ENCODE results near the gene NKD1.

NKD1 gene

DNA sequence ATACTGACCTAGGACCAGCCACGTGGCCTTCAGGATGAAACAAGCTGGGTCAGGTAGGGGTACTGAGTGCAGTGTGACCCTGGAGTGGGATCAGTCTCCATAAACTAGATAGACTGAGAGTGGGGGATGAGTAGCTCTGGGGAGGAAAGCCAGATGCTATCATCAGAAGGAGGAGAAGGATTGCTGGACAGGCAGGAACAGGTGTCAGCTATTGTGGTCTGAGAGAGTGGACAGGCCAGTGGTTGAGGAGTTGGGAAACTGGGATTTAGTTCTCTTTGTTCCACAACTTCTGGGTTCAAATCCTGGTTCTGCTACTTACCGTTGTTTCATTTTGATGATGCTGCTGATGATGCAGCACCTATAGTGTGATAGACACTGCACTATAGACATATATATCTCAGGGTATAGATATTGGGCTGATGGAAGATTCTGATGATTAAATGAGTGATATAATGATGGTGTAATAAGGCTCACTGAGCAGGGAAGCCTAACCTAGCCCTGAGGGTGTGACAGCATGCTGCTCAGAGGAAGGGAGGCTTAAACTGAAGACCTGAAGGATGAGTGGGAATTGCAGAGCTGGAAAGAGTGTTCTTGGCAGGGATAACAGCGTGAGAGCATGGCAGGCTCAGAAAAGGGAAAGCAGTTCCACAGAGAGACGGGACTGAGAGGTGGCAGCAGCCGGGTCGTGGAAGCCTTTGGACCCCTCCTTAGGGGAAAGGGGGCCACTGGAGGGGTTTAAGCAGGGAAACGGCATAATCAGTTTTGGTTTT lies 66.9 kb downstream of the NKD1 start:
- H3K4me3 ChIP-seq (ENCODE audit: low read length), result no peak overlapping the region
- no peak for TF ChIP-seq ZNF274 (IDR thresholded peaks at IDR 0.05; ENCODE audit: low read depth, low read length)

DNA sequence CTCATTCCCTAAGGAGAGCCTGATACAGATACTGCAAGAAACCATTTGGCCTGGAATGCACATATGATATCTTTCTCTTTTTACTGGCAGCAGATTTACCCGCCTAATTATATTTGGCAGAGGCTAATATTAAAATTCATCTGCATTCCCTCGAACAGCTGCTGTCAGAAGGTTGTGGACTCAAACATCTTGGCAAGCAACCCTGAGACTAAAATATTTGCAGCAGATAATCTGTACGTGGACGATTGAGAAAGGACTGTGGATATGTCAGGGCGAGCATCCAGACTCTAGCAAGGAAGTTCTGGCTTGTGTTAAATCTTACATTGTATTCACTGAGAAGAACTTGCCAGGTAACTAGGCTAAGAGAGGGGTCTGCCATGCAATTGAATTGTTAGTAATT lies 67.7 kb downstream of the NKD1 start:
- no peak overlapping the region for H3K4me3 ChIP-seq (ENCODE audit: low read length)
- no peak for TF ChIP-seq ZNF274 (IDR thresholded peaks at IDR 0.05; ENCODE audit: low read depth, low read length)

DNA sequence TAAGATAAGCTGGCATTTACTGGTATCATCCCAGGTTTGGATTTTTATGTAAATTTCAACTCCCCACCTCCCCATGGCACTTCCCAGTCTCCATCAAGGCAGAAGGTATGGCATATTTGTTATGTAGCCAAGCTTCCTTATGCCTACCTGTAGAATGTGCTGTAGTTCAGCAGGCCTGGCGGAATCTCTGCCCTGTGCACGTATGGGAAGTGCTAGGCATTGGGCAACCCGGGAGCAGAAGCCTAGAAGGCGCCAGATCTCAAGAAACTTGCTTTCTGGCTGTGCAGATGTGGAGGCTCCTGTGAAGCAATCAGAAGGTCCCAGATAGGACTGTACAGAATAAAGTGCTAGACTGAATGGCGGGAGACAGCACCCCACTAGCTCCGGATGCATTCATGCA lies 68.2 kb downstream of the NKD1 start:
- no peak for TF ChIP-seq ZNF274 (IDR thresholded peaks at IDR 0.05; ENCODE audit: low read depth, low read length)

DNA sequence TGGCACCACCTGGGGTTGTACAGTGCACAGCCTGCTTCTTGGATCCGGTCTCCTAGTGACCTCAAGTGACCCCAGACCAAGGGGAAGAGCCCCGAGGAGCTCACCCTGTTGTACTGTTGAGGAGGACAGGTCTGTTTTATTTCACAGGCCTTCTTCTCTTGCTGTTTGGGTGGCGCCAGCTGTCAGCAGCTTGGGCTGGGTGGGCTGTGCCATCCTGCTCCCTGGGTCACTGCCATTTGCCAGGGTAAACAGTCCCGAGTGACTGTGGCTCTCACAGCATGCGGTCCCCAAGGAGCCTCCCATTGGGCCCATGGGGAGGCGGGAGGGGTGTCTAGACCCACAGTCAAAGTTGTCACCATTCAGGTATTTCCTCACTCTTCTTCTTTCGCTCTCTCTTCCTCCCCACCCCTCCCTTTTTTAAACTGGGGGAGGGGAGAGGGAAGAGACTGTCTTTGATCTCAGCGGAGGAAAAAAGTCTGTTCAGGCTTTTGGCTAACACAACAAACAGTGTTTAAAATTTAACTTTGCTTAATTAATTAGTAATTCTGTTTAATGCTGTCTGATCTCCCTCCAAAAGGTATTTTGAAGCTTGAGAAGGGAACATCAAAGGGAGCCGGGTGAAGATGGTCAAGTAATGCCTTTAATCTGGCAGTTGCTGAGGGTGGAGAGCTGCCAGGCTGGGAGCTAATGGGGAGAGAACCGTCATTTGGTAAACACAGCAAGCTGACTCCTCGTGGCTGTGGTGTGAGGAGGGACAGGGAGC lies 68.9 kb downstream of the NKD1 start:
- no peak for TF ChIP-seq ZNF274 (IDR thresholded peaks at IDR 0.05; ENCODE audit: low read depth, low read length)

More for the DNA sequence above, 68.2 kb downstream of the NKD1 start:
- H3K4me3 ChIP-seq (ENCODE audit: low read length), result no peak overlapping the region

DNA sequence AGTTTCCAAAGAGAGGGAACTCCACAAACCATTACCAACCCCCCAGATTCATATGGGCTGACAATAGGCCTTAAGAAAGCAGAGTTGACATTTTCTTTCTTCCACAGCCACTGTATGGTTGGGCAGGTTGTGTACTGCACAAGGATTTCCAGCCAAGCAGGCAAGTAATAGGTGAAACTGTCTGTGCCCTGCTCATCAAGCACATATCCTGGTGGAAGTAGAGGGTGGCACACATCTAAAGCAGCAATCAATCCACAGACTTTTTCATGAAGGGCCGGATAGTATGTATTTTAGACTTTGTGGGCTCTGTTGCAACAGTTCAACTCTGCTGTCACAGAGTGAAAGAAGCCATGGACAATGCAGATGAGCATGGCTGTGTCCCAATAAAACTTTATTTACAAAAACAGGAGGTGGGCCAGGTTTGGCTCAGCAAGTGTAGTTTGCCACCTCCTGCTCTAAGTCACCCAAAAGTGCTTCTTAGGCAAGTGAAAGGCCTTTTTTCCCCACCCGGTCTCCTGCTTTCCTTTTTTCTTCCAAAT lies 69.5 kb downstream of the NKD1 start:
- no peak for TF ChIP-seq ZNF274 (IDR thresholded peaks at IDR 0.05; ENCODE audit: low read depth, low read length)
- no peak overlapping the region for H3K4me3 ChIP-seq (ENCODE audit: low read length)

More for the DNA sequence above, 68.9 kb downstream of the NKD1 start:
- H3K4me3 ChIP-seq (ENCODE audit: low read length), result no peak overlapping the region

DNA sequence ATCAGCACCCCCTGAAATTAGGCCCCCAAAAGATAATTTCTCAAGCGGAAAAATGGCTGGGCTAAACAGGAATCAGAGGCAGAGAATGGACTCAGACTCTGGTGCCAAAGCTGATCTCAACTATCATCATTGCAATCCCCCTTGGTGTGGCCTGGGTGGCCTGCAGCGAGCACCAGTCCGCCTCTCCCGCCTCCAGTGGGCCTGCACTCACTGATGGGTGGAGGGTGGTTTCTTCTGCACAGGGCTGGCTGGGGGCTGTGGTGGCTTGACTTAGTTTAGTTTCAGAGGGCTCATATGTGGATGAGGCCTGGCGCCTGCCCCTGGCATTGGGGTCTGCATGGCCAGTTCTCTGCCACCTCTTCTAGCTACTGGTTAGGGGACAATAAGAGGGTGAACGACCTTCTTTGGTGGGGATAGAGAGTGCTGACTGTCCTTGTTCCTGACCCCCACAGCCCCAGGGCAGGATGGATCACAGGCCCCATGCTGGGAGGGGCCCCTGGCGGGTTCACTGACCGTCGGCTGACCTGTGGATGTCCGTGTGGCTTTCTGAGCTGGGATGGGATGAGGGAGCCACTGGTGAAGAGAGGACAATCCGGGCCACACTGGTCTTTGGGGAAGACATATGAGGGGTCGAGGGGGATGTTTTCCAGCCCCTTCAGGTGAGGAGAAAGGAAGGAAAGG lies 70.2 kb downstream of the NKD1 start:
- no peak for TF ChIP-seq ZNF274 (IDR thresholded peaks at IDR 0.05; ENCODE audit: low read depth, low read length)
- no peak overlapping the region for H3K4me3 ChIP-seq (ENCODE audit: low read length)

DNA sequence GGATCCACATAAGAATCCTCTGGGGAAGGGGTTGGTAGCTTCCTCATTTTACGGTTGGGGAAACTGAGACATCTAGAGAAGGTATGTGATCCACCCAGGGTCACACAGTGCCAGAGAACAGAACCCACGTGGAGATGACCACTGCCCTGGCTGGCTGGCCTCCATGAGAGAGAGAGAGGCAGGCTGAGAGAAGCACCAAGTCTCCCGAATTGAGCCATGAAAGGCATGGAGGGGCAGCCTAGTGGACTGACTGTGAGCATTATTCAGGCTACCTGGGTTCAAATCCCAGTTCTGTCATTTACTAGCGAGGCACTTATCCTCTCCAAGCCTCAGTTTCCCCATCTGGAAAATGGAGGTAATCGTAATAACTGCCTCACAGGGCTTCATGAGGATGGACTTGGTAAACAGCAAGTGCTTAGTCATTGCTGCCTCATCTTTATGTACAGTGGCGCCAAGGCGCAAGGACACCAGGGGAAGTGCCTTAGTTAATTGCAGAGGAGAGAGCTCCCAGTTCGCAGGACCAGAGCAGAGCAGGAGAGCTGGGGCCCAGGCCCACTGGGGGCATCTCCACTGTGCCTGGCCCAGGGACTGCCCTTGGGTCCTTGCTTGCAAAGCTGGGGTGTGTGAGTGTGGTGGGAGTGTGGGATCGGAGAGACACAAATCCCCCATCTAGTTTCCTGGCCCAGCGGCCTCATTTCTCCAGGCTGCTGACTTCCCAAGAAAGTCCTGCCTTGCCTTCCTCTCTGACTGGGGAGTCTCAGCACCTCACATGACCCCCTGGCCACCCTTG lies 71.7 kb downstream of the NKD1 start:
- TF ChIP-seq ZNF274 (IDR thresholded peaks at IDR 0.05; ENCODE audit: low read depth, low read length), result no peak
- no peak overlapping the region for H3K4me3 ChIP-seq (ENCODE audit: low read length)

DNA sequence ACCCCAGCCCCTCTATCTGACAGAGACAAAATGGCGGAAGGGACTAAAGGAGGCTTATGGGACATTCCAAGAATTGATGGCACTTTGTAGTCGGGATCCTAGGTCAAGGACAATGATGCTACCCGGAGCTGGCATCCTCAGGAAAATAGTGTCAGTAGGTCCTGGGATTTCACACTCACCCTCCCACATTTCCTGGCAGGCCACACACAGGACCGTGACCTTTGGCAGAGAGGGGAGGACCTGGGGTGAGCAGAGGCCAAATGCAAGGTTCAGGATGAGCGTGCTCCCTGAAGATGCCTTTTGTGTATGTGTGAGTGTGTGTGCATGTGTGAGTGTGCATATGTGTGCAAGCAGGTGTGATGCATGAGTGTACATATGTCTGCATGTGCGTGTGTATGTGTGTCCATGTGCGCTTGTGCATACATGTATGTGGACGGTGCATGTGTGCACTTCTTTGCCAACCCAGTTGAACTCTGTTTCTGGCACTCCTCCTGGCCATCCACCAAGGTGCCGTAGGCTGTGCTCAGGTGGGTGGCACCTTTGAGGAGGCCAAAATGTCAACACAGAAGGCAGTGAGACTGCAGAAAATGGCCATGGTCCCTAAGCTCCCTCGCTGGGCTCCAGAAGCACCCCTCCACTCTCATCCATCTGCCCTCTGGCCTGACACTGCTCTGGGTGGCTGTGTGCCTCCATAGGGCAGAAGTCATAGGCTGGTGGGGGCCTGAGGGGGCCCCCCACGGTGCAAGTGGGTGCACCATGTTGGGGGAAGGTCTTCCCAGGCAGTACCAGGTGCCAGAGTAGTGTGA lies 72.7 kb downstream of the NKD1 start:
- TF ChIP-seq ZNF274 (IDR thresholded peaks at IDR 0.05; ENCODE audit: low read depth, low read length), result no peak
- H3K4me3 ChIP-seq (ENCODE audit: low read length), result no peak overlapping the region

DNA sequence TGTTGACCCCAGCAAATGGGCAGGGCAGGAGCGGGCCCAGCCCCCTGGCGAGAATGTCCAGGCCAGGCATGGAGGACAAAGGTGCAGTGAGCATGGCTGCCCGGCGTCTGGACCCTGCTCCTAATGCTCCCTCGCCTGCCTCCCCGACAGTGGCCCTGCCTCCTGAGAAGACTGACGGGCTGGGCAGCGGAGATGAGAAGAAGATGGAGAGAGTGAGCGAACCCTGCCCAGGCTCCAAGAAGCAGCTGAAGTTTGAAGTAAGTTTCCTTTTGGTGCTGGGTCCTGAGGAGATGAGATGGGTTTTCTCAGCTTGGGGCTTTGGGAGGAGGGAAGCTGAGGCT lies 73.2 kb downstream of the NKD1 start:
- no peak for TF ChIP-seq ZNF274 (IDR thresholded peaks at IDR 0.05; ENCODE audit: low read depth, low read length)
- H3K4me3 ChIP-seq (ENCODE audit: low read length), result no peak overlapping the region

DNA sequence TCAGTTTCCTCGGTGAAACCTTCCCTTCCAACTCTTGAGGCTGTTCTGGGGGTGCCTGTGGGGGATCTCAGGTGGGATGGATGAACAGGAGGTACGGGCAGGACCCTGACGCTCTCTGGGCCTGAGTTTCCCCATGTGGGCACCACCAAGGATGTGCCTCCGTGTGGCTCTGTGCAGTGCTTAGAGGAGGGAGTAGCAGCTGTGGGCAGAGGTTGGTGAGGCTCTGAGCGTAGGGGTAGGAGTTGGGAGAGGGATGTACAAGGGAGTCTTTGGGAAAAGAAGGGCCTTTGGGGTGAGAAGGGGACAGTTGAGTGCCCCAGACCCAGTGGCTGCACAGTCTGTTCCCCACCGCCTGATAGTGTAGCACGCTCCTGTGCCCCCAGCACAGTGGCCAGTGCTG lies 73.8 kb downstream of the NKD1 start:
- no peak for TF ChIP-seq ZNF274 (IDR thresholded peaks at IDR 0.05; ENCODE audit: low read depth, low read length)
- no peak overlapping the region for H3K4me3 ChIP-seq (ENCODE audit: low read length)

DNA sequence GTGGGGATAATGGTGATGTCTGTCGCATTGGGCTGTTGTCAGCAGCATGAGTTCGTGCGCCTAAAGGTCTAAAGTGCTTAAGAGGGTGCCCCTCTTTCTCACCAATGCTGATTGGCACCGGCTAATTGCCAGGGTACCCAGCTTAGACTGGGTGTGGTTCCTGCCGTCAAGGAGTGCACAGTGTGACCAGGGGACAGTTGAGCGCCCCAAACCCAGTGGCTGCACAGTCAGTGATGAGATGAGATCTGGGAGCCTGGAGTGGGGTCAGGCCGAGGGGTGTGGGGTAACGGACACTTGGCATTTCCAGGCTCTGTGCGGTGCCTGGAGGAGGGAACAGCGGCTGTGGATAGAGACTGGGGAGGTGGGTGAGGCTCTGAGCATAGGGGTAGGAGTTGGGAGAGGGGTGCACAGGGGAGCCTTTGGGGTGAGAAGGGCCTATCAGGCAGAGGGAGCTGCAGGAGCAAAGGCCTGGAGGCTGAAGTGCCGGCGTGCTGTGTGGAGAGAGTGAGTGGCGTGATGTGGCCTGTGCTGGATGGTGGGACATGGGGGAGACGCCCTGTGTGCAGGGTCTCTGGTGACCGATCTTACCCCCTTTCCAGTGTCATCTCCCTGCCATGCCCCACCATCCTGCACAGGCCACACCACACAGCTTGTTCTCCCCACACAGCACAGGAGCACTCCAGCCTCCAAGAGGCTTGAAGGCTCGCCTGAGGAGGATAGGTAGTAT lies 74.6 kb downstream of the NKD1 start:
- no peak for TF ChIP-seq ZNF274 (IDR thresholded peaks at IDR 0.05; ENCODE audit: low read depth, low read length)
- no peak overlapping the region for H3K4me3 ChIP-seq (ENCODE audit: low read length)

DNA sequence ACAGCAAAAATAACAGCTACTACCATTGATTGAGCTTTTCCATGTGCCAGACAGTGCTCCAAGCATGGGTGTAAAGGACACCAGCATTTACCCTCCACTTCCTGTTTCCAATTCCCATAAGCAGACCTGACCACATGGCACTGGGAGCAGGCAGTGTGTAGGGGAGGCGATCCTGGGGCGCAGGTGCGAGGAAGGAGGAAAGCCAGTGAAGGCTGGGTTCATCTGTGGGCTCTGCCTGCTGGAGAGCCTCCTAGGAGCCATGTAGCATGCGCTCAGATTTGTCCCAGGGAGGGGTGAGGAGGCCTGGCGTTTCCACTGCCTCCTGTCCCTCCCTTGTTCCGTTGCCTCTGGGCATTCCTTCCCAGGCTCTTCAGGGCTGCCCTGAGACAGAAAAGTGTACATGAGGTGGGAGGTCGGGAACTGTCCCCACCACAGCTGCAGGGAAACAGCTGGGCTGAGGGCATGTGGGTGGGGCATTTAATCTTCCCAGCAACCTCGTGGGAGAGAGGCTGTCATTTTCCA lies 76.3 kb downstream of the NKD1 start:
- no peak for TF ChIP-seq ZNF274 (IDR thresholded peaks at IDR 0.05; ENCODE audit: low read depth, low read length)
- H3K4me3 ChIP-seq (ENCODE audit: low read length), result no peak overlapping the region

All from GM08714 (cell line).